HepG2 (cell line): ENCODE measurements around the gene ADGRL3.

Source experiments
- ATF7 ChIP-seq, 2 experiments: fragments of 450-650 bp in 1 of 2; sonication (generic) in 1 of 2; formaldehyde crosslinking in 1 of 2; IDR thresholded peaks; 2 replicates each; pipeline versions ENCODE4 v1.4.0 to v1.6.1; 2016 to 2020; ENCODE audit warnings: antibody characterized with exemption in 1 of 2, mild to moderate bottlenecking in 1 of 2, missing genetic modification reagents in 1 of 2
- CEBPB ChIP-seq: IDR thresholded peaks from 2 replicates; pipeline ENCODE4 v1.6.1; 2011; ENCODE audit warnings: low read depth, low read length, improper control_type of control experiment, borderline replicate concordance
- EP300 ChIP-seq, 3 experiments: sonication (generic) in 1 of 3; formaldehyde crosslinking in 1 of 3; IDR thresholded peaks; 2 replicates each; pipeline versions ENCODE4 v1.5.1 to v1.6.1; 2011 to 2020; ENCODE audit warnings: low read depth in 2 of 3, low read length in 2 of 3, borderline replicate concordance in 1 of 3, improper control_type of control experiment in 1 of 3, mild to moderate bottlenecking in 1 of 3, missing genetic modification reagents in 1 of 3, moderate library complexity in 1 of 3
- EZH2 ChIP-seq: conservative IDR thresholded peaks from 2 replicates; pipeline ENCODE4 v1.6.1; 2012; ENCODE audit warnings: mild to moderate bottlenecking, low read depth, low read length, moderate library complexity
- FOXJ3 ChIP-seq: sonication (generic); formaldehyde crosslinking; IDR thresholded peaks from 2 replicates; pipeline ENCODE4 v1.4.0; 2020; ENCODE audit warnings: missing genetic modification reagents, mild to moderate bottlenecking, borderline replicate concordance
- JUN ChIP-seq: sonication (generic); formaldehyde crosslinking; IDR thresholded peaks from 2 replicates; pipeline ENCODE4 v1.4.0; 2020; ENCODE audit warnings: mild to moderate bottlenecking, missing genetic modification reagents
- JUNB ChIP-seq: sonication (generic); formaldehyde crosslinking; IDR thresholded peaks from 2 replicates; pipeline ENCODE4 v1.8.0; 2022; ENCODE audit warnings: missing genetic modification reagents, mild to moderate bottlenecking, borderline replicate concordance
- KLF13 ChIP-seq: sonication (generic); formaldehyde crosslinking; IDR thresholded peaks from 2 replicates; pipeline ENCODE4 v1.4.0; 2020; ENCODE audit warnings: mild to moderate bottlenecking, missing genetic modification reagents
- RAD21 ChIP-seq: fragments of 450-650 bp; formaldehyde crosslinking; IDR thresholded peaks from 2 replicates; pipeline ENCODE4 v1.5.0; 2020; ENCODE audit warnings: mild to moderate bottlenecking
- SSRP1 ChIP-seq: IDR thresholded peaks from 2 replicates; pipeline ENCODE4 v1.6.1; 2016; ENCODE audit warnings: control low read depth
- SUZ12 ChIP-seq: fragments of 150-350 bp; IDR thresholded peaks from 2 replicates; pipeline ENCODE4 v1.6.1; 2014; ENCODE audit warnings: low read depth, low read length
- ZNF224 ChIP-seq: sonication (generic); formaldehyde crosslinking; IDR thresholded peaks from 2 replicates; pipeline ENCODE4 v1.5.0; 2020; ENCODE audit warnings: mild to moderate bottlenecking, missing genetic modification reagents
- TF ChIP-seq, protein P1 (sequence below), 2 experiments: sonication (generic) in 1 of 2; formaldehyde crosslinking in 1 of 2; IDR thresholded peaks; 2 replicates each; pipeline versions ENCODE4 v1.5.1 to v1.6.1; 2011 to 2020; ENCODE audit warnings: borderline replicate concordance in 1 of 2, low read depth in 1 of 2, low read length in 1 of 2, mild to moderate bottlenecking in 1 of 2, missing genetic modification reagents in 1 of 2, moderate library complexity in 1 of 2
- TF ChIP-seq, protein P2 (sequence below): sonication (generic); formaldehyde crosslinking; conservative IDR thresholded peaks from 2 replicates; pipeline ENCODE4 v1.8.0; 2022; ENCODE audit warnings: low read depth, missing genetic modification reagents

DNA sequence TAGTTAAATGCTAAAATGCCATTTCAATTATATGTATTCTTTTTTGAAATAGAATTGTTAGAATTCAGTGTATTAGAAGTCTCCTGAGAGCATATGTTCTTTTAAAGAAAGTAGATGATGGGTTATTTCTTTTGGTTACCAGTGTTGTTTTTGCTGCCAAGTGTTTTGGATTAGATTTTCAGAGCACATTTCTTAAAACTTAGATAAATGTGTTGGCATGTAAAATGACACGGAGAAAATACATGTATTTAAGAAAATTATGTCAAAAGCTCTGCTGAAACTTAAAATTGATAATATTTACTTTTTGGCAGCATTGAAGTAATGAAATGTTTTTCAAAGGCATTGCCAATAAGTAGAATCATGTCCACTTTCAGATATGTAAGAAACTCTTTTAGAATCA, 379.7 kb downstream of the ADGRL3 start:
- TF ChIP-seq EP300 (IDR thresholded peaks at IDR 0.05; ENCODE audit: low read depth in 2 of 2, low read length in 2 of 2) (no peak), EP300 (CRISPR knock-in tag; IDR thresholded peaks at IDR 0.05; ENCODE audit: borderline replicate concordance) (no peak), CEBPB (no peak), JUNB (CRISPR knock-in tag) (no peak), RAD21 (no peak), KLF13 (CRISPR knock-in tag) (no peak), FOXJ3 (CRISPR knock-in tag) (no peak), EZH2 (no peak), SSRP1 (CRISPR knock-in tag) (no peak), JUN (CRISPR knock-in tag) (no peak), ATF7 (IDR thresholded peaks at IDR 0.05) (no peak), ATF7 (CRISPR knock-in tag; IDR thresholded peaks at IDR 0.05) (no peak), ZNF224 (CRISPR knock-in tag) (no peak), SUZ12 (no peak)
- TF ChIP-seq, protein P1, sequence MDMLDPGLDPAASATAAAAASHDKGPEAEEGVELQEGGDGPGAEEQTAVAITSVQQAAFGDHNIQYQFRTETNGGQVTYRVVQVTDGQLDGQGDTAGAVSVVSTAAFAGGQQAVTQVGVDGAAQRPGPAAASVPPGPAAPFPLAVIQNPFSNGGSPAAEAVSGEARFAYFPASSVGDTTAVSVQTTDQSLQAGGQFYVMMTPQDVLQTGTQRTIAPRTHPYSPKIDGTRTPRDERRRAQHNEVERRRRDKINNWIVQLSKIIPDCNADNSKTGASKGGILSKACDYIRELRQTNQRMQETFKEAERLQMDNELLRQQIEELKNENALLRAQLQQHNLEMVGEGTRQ (IDR thresholded peaks at IDR 0.05; ENCODE audit: low read depth, low read length) = no peak
- TF ChIP-seq, protein P1 (CRISPR knock-in tag; IDR thresholded peaks at IDR 0.05; ENCODE audit: borderline replicate concordance) = no peak
- TF ChIP-seq, protein P2, sequence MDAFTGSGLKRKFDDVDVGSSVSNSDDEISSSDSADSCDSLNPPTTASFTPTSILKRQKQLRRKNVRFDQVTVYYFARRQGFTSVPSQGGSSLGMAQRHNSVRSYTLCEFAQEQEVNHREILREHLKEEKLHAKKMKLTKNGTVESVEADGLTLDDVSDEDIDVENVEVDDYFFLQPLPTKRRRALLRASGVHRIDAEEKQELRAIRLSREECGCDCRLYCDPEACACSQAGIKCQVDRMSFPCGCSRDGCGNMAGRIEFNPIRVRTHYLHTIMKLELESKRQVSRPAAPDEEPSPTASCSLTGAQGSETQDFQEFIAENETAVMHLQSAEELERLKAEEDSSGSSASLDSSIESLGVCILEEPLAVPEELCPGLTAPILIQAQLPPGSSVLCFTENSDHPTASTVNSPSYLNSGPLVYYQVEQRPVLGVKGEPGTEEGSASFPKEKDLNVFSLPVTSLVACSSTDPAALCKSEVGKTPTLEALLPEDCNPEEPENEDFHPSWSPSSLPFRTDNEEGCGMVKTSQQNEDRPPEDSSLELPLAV (CRISPR knock-in tag) = no peak
